ENCODE data around the gene WDR88. TPM values are rescaled to one million over a fixed set of nuclear protein-coding genes. Genes with fewer than 3 reads are reported as not detected.

The WDR88 gene
- total and polyA plus RNA-seq, 2 of the 4 experiments (the other 2 are of a cell fraction): not detected

DNA sequence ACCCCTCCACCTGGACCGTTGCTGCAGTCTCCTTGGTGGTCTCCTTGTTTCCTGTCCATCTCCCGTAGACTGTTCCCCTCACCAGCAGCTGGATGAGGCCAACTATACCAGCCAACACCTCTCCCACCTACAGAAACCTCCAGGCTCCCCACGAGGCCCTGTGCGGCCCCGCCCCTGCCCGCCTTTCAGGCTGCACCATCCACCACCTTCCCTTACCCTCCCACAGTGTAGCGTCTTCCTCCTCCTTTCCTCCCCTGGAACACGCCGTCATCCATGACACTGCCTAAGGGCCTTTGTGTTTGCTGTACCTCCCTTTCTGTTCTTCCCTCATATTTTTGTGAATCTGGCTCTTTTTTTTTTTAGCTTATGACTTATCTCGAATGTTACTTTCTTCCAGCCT is 23.8 kb upstream of the WDR88 start:
- Histone ChIP-seq H3K14ac (replicated peaks; ENCODE audit: low read depth, low read length) (no peak overlapping the region), H3K4me1 (ENCODE audit: control insufficient read depth, insufficient read depth, low read length) (peaks cover 2% of the 10 kb centered on the region; the same call in 1 of the 2 replicates), H4K20me1 (ENCODE audit: insufficient read depth, low read length) (no peaks in the 10 kb centered on the region), H3K79me1 (ENCODE audit: low read depth in 1 of 2, low read length in 2 of 2) (no peaks in the 10 kb centered on the region), H3K9me3 (ENCODE audit: control insufficient read depth, insufficient read depth, low read length) (no peaks in the 10 kb centered on the region), H2BK20ac (ENCODE audit: low read depth, low read length) (no peak overlapping the region), H3K9me1 (ENCODE audit: insufficient read depth, low read length) (no peaks in the 10 kb centered on the region), H2BK5ac (ENCODE audit: low read depth, low read length, poor library complexity, severe bottlenecking) (no peak overlapping the region), H2BK120ac (ENCODE audit: low read depth, low read length) (no peak overlapping the region), H2AK5ac (ENCODE audit: low read depth, low read length) (no peak overlapping the region), H4K91ac (ENCODE audit: insufficient read depth, low read depth, low read length) (no peak overlapping the region), H2AK9ac (replicated peaks; ENCODE audit: low read depth, low read length, poor library complexity) (no peak overlapping the region), H3K27ac (ENCODE audit: insufficient read depth, low read length) (no peak overlapping the region), H3K4me2 (ENCODE audit: low read depth, low read length) (no peak overlapping the region), H2AFZ (replicated peaks; ENCODE audit: low read length, poor library complexity) (no peak overlapping the region), H3K27me3 (ENCODE audit: control insufficient read depth, insufficient read depth, low read length) (no peaks in the 10 kb centered on the region), H3K4me3 (ENCODE audit: insufficient read depth, low read depth, low read length) (no peak overlapping the region), H4K8ac (ENCODE audit: low read depth in 2 of 2, low read length in 2 of 2) (no peak overlapping the region), H3K56ac (ENCODE audit: extremely low read depth, insufficient read depth, low read length) (no peak overlapping the region), H3K23ac (ENCODE audit: low read depth, low read length) (no peak overlapping the region), H2BK15ac (ENCODE audit: low read depth, low read length) (no peak overlapping the region), H3K36me3 (ENCODE audit: control insufficient read depth, insufficient read depth, low read length) (peaks cover 38% of the 10 kb centered on the region), H3K18ac (ENCODE audit: low read depth, low read length) (no peak overlapping the region), H3K4ac (ENCODE audit: low read depth, low read length) (no peak overlapping the region), H3K9ac (ENCODE audit: low read depth, low read length) (no peak overlapping the region), H4K5ac (ENCODE audit: low read depth, low read length) (no peak overlapping the region)
- WGBS, 2 experiments (ENCODE audit: extremely low coverage in 2 of 2, insufficient read length in 1 of 2): 88% methylated on average over 9 of the region's 10 CpGs; no CpG with 5 or more reads in 1 of the 2 experiments
- no TSS peak for BruUV-seq (replicated peaks)
- intact Hi-C loops (cut with micrococcal nuclease): no loop called here
- ATAC-seq (ENCODE audit: low read depth) (no peak), DNase-seq (no peak)
- CTCF ChIA-PET: interaction anchor here (0.6 kb wide), 1 partner anchor 11 kb away, joined by 4 read pairs; no protein-coding TSS in a partner anchor
- no peak for TF ChIP-seq RCOR1 (IDR thresholded peaks at IDR 0.05; ENCODE audit: insufficient replicate concordance, low read length)
- TF ChIP-seq CEBPB (IDR thresholded peaks at IDR 0.05; ENCODE audit: low read depth, low read length): no peak
- TF ChIP-seq, protein P1, sequence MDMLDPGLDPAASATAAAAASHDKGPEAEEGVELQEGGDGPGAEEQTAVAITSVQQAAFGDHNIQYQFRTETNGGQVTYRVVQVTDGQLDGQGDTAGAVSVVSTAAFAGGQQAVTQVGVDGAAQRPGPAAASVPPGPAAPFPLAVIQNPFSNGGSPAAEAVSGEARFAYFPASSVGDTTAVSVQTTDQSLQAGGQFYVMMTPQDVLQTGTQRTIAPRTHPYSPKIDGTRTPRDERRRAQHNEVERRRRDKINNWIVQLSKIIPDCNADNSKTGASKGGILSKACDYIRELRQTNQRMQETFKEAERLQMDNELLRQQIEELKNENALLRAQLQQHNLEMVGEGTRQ (IDR thresholded peaks at IDR 0.05; ENCODE audit: low read depth, low read length): no peak
- TF ChIP-seq RAD21 (IDR thresholded peaks at IDR 0.05; ENCODE audit: low read length): no peak
- TF ChIP-seq MXI1 (IDR thresholded peaks at IDR 0.05; ENCODE audit: borderline replicate concordance, low read depth, low read length): no peak
- TF ChIP-seq SMC3 (IDR thresholded peaks at IDR 0.05; ENCODE audit: low read depth, low read length): no peak
- TF ChIP-seq, protein P2, sequence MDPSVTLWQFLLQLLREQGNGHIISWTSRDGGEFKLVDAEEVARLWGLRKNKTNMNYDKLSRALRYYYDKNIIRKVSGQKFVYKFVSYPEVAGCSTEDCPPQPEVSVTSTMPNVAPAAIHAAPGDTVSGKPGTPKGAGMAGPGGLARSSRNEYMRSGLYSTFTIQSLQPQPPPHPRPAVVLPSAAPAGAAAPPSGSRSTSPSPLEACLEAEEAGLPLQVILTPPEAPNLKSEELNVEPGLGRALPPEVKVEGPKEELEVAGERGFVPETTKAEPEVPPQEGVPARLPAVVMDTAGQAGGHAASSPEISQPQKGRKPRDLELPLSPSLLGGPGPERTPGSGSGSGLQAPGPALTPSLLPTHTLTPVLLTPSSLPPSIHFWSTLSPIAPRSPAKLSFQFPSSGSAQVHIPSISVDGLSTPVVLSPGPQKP (IDR thresholded peaks at IDR 0.05; ENCODE audit: borderline replicate concordance, low read depth, low read length): no peak
- TF ChIP-seq MAZ (IDR thresholded peaks at IDR 0.05; ENCODE audit: borderline replicate concordance, low read depth, low read length): no peak
- no peak for TF ChIP-seq POLR2A (IDR thresholded peaks at IDR 0.05; ENCODE audit: low read depth, low read length)
- TF ChIP-seq CHD1 (IDR thresholded peaks at IDR 0.05; ENCODE audit: low read depth, low read length): no peak
- TF ChIP-seq MAFK (IDR thresholded peaks at IDR 0.05; ENCODE audit: low read depth, low read length): no peak
- TF ChIP-seq RFX5 (IDR thresholded peaks at IDR 0.05; ENCODE audit: low read depth, low read length): no peak
- TF ChIP-seq, protein P3, sequence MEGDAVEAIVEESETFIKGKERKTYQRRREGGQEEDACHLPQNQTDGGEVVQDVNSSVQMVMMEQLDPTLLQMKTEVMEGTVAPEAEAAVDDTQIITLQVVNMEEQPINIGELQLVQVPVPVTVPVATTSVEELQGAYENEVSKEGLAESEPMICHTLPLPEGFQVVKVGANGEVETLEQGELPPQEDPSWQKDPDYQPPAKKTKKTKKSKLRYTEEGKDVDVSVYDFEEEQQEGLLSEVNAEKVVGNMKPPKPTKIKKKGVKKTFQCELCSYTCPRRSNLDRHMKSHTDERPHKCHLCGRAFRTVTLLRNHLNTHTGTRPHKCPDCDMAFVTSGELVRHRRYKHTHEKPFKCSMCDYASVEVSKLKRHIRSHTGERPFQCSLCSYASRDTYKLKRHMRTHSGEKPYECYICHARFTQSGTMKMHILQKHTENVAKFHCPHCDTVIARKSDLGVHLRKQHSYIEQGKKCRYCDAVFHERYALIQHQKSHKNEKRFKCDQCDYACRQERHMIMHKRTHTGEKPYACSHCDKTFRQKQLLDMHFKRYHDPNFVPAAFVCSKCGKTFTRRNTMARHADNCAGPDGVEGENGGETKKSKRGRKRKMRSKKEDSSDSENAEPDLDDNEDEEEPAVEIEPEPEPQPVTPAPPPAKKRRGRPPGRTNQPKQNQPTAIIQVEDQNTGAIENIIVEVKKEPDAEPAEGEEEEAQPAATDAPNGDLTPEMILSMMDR (conservative IDR thresholded peaks at IDR 0.05; ENCODE audit: low read depth, low read length): no peak
- in situ Hi-C loops (cut with MboI; ENCODE audit: low sequenced_read_pairs): no loop called here
- POLR2A ChIA-PET (ENCODE audit: unreplicated experiment): no interaction called here
- dilution Hi-C loops (cut with HindIII; ENCODE audit: low sequenced_read_pairs, unreplicated experiment): no loop called here

All from IMR-90 (cell line).